ENCODE measurements around the gene TMPRSS3. TPM values are rescaled to one million over a fixed set of nuclear protein-coding genes. Genes with fewer than 3 reads are reported as not detected.

TMPRSS3 gene
- total and polyA plus RNA-seq, 2 of the 13 experiments (the other 11 are each of a cell fraction or from before 2014, with no cell fraction given), result 2.8 to 16.9 TPM

DNA sequence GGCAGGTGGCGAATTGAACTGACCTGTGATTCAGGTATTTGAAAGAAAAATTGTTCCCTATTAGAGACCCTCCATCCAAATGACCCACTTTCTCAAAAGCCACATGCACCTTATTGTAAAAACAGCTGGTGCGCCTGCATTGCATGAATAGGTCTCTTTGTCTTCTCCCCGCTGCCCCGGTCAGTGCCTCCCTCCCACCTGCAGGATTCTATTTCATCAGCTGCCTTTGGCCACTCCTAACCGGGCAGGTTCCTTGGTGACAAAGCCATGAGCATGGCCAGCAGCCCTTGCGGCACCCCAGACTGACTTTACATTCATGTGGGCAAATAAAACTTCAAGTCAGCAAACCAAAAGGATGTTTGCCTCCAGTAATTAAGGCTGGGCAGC, 6.4 kb downstream of the TMPRSS3 start (continued):
- TF ChIP-seq, protein P1, sequence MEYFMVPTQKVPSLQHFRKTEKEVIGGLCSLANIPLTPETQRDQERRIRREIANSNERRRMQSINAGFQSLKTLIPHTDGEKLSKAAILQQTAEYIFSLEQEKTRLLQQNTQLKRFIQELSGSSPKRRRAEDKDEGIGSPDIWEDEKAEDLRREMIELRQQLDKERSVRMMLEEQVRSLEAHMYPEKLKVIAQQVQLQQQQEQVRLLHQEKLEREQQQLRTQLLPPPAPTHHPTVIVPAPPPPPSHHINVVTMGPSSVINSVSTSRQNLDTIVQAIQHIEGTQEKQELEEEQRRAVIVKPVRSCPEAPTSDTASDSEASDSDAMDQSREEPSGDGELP (IDR thresholded peaks at IDR 0.05; ENCODE audit: borderline replicate concordance, low read depth), result peak; percentile 95
- TF ChIP-seq CREM (IDR thresholded peaks at IDR 0.05), result no peak
- TF ChIP-seq CREM (CRISPR knock-in tag; IDR thresholded peaks at IDR 0.05), result no peak
- TF ChIP-seq ZNF292 (CRISPR knock-in tag; IDR thresholded peaks at IDR 0.05; ENCODE audit: borderline replicate concordance, low read depth), result peak; percentile 19; the same call in 1 of the 2 replicates
- TF ChIP-seq, protein P2, sequence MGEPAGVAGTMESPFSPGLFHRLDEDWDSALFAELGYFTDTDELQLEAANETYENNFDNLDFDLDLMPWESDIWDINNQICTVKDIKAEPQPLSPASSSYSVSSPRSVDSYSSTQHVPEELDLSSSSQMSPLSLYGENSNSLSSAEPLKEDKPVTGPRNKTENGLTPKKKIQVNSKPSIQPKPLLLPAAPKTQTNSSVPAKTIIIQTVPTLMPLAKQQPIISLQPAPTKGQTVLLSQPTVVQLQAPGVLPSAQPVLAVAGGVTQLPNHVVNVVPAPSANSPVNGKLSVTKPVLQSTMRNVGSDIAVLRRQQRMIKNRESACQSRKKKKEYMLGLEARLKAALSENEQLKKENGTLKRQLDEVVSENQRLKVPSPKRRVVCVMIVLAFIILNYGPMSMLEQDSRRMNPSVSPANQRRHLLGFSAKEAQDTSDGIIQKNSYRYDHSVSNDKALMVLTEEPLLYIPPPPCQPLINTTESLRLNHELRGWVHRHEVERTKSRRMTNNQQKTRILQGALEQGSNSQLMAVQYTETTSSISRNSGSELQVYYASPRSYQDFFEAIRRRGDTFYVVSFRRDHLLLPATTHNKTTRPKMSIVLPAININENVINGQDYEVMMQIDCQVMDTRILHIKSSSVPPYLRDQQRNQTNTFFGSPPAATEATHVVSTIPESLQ (CRISPR knock-in tag; conservative IDR thresholded peaks at IDR 0.05), result no peak
- TF ChIP-seq ZNF484 (CRISPR knock-in tag; IDR thresholded peaks at IDR 0.05; ENCODE audit: borderline replicate concordance, low read depth), result no peak
- no peak for TF ChIP-seq MYC (CRISPR knock-in tag; IDR thresholded peaks at IDR 0.05; ENCODE audit: borderline replicate concordance)
- TF ChIP-seq, protein P3, sequence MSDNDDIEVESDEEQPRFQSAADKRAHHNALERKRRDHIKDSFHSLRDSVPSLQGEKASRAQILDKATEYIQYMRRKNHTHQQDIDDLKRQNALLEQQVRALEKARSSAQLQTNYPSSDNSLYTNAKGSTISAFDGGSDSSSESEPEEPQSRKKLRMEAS (IDR thresholded peaks at IDR 0.05), result peak; percentile 49
- no peak; the same call in 1 of the 2 replicates for TF ChIP-seq MEF2D (CRISPR knock-in tag; IDR thresholded peaks at IDR 0.05)
- TF ChIP-seq, protein P4, sequence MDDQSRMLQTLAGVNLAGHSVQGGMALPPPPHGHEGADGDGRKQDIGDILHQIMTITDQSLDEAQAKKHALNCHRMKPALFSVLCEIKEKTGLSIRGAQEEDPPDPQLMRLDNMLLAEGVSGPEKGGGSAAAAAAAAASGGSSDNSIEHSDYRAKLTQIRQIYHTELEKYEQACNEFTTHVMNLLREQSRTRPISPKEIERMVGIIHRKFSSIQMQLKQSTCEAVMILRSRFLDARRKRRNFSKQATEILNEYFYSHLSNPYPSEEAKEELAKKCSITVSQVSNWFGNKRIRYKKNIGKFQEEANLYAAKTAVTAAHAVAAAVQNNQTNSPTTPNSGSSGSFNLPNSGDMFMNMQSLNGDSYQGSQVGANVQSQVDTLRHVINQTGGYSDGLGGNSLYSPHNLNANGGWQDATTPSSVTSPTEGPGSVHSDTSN (CRISPR knock-in tag; IDR thresholded peaks at IDR 0.05; ENCODE audit: borderline replicate concordance), result no peak
- no peak for TF ChIP-seq MAF1 (CRISPR knock-in tag; IDR thresholded peaks at IDR 0.05; ENCODE audit: borderline replicate concordance)
- no peak for TF ChIP-seq ARNT (IDR thresholded peaks at IDR 0.05)
- no peak for TF ChIP-seq FOXA1 (IDR thresholded peaks at IDR 0.05)
- peak; percentile 46; the same call in 1 of the 2 replicates for TF ChIP-seq FOXA1 (CRISPR knock-in tag; IDR thresholded peaks at IDR 0.05)
- peak; percentile 44; the same call in 1 of the 2 replicates for TF ChIP-seq RXRB (CRISPR knock-in tag; IDR thresholded peaks at IDR 0.05; ENCODE audit: borderline replicate concordance)
- TF ChIP-seq, protein P5, sequence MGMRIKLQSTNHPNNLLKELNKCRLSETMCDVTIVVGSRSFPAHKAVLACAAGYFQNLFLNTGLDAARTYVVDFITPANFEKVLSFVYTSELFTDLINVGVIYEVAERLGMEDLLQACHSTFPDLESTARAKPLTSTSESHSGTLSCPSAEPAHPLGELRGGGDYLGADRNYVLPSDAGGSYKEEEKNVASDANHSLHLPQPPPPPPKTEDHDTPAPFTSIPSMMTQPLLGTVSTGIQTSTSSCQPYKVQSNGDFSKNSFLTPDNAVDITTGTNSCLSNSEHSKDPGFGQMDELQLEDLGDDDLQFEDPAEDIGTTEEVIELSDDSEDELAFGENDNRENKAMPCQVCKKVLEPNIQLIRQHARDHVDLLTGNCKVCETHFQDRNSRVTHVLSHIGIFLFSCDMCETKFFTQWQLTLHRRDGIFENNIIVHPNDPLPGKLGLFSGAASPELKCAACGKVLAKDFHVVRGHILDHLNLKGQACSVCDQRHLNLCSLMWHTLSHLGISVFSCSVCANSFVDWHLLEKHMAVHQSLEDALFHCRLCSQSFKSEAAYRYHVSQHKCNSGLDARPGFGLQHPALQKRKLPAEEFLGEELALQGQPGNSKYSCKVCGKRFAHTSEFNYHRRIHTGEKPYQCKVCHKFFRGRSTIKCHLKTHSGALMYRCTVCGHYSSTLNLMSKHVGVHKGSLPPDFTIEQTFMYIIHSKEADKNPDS (CRISPR knock-in tag; IDR thresholded peaks at IDR 0.05), result no peak
- TF ChIP-seq GATAD2A (CRISPR knock-in tag; IDR thresholded peaks at IDR 0.05), result peak; percentile 81; the same call in 1 of the 2 replicates
- TF ChIP-seq SIN3A (IDR thresholded peaks at IDR 0.05; ENCODE audit: borderline replicate concordance, low read depth, low read length), result peak; percentile 48; the same call in 1 of the 2 replicates
- TF ChIP-seq RBM22 (optimal IDR thresholded peaks at IDR 0.05; ENCODE audit: low read length), result no peak
- TF ChIP-seq, protein P6, sequence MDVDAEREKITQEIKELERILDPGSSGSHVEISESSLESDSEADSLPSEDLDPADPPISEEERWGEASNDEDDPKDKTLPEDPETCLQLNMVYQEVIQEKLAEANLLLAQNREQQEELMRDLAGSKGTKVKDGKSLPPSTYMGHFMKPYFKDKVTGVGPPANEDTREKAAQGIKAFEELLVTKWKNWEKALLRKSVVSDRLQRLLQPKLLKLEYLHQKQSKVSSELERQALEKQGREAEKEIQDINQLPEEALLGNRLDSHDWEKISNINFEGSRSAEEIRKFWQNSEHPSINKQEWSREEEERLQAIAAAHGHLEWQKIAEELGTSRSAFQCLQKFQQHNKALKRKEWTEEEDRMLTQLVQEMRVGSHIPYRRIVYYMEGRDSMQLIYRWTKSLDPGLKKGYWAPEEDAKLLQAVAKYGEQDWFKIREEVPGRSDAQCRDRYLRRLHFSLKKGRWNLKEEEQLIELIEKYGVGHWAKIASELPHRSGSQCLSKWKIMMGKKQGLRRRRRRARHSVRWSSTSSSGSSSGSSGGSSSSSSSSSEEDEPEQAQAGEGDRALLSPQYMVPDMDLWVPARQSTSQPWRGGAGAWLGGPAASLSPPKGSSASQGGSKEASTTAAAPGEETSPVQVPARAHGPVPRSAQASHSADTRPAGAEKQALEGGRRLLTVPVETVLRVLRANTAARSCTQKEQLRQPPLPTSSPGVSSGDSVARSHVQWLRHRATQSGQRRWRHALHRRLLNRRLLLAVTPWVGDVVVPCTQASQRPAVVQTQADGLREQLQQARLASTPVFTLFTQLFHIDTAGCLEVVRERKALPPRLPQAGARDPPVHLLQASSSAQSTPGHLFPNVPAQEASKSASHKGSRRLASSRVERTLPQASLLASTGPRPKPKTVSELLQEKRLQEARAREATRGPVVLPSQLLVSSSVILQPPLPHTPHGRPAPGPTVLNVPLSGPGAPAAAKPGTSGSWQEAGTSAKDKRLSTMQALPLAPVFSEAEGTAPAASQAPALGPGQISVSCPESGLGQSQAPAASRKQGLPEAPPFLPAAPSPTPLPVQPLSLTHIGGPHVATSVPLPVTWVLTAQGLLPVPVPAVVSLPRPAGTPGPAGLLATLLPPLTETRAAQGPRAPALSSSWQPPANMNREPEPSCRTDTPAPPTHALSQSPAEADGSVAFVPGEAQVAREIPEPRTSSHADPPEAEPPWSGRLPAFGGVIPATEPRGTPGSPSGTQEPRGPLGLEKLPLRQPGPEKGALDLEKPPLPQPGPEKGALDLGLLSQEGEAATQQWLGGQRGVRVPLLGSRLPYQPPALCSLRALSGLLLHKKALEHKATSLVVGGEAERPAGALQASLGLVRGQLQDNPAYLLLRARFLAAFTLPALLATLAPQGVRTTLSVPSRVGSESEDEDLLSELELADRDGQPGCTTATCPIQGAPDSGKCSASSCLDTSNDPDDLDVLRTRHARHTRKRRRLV (CRISPR knock-in tag; IDR thresholded peaks at IDR 0.05), result 0 out of 2 replicates have a peak, but pooled peaks have one; percentile 5

All from HepG2 (cell line).